Spleen (tissue), 7 donors: ENCODE results near the gene ACYP2.

ENCODE experiments used
- POLR2A ChIP-seq, 3 donors: fragments of 450-650 bp; IDR thresholded peaks; one replicate each; pipeline ENCODE4 v1.5.1; 2017; ENCODE audit warnings: antibody characterized with exemption in 3 of 3, mild to moderate bottlenecking in 1 of 3
- TF ChIP-seq, protein P1 (sequence below), 11 experiments: fragments of 200-600 bp in 7 of 11; fragments of 450-650 bp in 4 of 11; sonication (generic) in 4 of 11; IDR thresholded peaks in 8 of 11; conservative IDR thresholded peaks in 3 of 11; 1 replicate in 7 of 11; 2 replicates in 4 of 11; pipeline versions ENCODE4 v1.4.0 to v1.8.0; 2016 to 2021; ENCODE audit warnings: antibody characterized with exemption in 11 of 11, inconsistent platforms in 4 of 11, mild to moderate bottlenecking in 1 of 11
- donor health status: DM: no; HTN: no; CAD: no; lungs with moderate emphysema.
- donor health status: DM: no; HTN: no; CAD: no.
- donor health status: DM: no; HTN: no; CAD: no.

DNA sequence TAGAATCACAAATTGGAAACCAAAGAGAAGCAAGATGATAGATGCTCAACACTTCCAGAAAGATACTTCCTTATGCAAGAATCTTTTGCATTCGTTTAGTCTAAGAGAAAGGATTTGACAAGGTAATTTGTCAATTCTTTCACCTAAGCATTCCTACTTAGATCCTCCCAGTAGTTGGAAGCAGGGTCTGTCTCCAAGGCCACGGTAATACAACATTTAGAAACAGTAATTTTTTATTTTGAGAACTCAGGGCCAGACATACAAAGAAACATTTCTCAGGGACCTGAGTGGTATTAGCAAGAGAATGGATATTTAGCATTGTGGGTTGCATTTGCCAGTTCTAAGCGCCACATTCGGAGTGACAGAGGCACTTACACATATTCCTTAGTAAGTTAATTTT lies 68.6 kb downstream of the ACYP2 start:
- TF ChIP-seq, protein P1, sequence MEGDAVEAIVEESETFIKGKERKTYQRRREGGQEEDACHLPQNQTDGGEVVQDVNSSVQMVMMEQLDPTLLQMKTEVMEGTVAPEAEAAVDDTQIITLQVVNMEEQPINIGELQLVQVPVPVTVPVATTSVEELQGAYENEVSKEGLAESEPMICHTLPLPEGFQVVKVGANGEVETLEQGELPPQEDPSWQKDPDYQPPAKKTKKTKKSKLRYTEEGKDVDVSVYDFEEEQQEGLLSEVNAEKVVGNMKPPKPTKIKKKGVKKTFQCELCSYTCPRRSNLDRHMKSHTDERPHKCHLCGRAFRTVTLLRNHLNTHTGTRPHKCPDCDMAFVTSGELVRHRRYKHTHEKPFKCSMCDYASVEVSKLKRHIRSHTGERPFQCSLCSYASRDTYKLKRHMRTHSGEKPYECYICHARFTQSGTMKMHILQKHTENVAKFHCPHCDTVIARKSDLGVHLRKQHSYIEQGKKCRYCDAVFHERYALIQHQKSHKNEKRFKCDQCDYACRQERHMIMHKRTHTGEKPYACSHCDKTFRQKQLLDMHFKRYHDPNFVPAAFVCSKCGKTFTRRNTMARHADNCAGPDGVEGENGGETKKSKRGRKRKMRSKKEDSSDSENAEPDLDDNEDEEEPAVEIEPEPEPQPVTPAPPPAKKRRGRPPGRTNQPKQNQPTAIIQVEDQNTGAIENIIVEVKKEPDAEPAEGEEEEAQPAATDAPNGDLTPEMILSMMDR (IDR thresholded peaks at IDR 0.05 in 8 of 11, conservative IDR thresholded peaks at IDR 0.05 in 3 of 11): no peak
- no peak for TF ChIP-seq POLR2A (IDR thresholded peaks at IDR 0.05)
